Effector CD4-positive, alpha-beta T cell (primary cell): Measurements from ENCODE around the gene CD79B.

Experiments used
- DNase-seq: peaks from one replicate; pipeline ENCODE4 v3.0.0-alpha.2; 2020

Gene CD79B

DNA sequence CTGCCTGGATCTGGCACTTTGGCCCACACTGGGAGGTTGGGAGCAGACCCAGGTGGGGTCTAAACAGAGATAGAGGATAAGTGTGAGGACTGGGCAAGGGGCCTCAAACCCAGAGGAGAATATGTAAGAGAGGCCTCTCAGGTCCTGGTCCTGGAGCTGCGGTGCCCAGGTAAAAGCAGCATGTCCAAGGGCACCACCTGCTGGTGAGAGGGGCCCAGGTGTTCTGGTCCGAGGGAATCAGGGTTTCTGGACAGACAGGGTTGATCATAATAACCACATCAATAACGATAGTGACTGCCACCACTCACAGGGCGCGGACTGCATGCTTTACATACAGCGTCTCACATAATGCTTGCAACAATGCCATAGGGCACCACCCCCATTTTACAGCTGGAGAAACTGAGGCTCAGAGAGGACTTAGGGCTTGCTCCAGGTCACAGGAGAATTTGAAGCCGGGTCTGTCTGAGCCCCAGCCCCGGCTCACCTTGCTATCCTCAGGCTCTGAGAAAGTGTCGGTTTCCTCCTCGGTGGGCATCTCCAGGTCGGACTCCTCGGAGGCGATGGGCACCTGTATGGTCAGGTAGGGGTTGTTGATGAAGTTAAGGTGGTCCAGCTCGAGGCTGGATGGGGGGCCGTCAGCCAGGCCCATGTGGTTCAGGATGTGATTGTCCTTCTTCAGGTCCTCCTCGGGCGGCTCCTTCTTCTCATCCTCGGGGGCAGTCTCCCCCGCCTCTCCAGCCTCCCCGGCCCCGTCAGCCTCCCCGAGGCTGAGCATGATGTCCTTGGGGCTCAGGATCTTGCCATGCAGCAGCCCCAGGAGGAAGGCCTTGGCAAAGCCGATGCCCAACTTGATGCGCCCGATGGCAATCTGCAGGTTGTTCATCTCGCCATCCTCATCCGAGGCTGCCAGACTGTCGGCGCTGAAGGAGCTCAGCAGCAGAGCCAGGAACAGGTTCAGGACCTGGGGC is 19.1 kb upstream of the CD79B start:
- no peak for DNase-seq

DNA sequence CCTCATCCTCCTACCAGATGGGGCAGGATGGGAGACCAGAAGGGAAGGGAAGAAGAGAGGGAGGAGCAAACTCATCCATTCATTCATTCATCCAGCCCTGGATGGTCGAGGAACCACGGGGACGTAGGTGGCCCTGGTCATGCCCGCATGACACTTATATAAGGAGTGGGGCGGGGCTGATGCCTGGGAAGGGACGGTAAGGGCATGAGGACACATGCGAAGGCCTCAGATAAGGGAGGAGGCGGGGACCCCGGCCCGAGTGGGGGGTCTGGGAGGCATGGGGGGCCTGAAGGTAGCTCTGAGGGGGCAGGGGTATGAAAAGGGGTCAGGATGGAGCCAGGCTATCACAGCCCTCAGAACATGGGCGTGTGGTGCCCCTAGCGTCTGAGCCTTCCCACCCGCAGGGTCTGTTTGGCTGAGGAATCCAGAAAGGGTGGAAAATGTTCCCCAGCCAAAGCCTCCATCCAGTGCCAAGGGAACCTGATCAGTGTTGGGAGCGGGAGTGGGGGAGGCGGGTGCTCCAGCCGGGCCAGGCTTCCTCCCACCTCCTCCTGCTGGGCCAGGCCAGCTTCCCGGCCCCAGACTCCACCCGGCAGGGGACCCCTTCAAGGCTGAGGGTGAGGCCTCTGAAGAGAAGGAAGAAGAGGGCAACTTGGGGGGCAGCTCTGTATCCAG is 17.6 kb upstream of the CD79B start:
- no peak for DNase-seq

DNA sequence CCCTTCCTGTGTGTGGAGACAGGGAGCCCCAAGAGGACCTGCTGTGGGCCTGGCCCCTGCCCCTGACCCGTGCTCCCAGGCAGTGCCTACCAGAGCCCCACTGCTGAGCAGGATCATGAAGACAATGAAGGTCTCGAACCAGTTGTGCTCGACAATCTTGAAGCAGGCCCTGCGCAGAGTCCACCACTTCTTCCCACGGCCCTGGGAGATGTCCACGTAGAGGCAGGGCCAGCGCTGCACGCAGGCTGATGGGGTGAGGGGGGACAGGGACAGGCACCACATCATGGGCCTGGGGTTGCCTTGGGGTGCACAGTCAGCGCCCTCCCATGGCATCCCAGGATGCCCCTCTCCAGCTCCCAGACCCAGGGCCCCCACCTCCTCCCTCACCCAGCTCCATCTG is 16.4 kb upstream of the CD79B start:
- no peak for DNase-seq

DNA sequence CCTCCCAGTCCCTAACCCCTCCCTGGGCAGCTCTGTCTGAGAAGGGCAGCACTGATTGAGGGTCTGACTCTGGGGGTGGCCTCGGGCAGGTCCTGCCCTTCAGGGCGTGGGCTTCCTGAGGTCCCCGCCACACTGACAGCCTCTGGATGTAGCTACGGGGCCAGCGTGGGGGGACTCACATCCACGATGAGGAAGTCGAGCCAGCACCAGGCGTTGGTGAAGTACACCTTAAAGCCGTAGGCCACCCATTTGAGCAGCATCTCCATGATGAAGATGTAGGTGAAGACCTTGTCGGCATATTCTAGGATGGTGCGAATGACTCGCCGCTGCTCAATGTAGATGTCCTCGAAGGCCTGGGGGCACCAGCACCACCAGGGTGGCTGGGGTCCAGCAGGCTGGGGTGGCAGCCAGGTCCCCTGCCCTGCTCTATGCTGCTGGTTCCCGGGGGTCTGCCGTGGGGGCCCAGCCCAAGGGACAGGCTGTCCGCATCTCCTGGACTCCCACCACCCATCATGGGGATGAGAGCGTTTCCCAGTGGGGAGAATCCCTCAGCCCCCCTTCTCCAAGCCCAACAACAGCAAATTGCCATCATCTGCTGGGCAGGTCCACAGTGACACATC is 15.7 kb upstream of the CD79B start:
- no peak for DNase-seq

DNA sequence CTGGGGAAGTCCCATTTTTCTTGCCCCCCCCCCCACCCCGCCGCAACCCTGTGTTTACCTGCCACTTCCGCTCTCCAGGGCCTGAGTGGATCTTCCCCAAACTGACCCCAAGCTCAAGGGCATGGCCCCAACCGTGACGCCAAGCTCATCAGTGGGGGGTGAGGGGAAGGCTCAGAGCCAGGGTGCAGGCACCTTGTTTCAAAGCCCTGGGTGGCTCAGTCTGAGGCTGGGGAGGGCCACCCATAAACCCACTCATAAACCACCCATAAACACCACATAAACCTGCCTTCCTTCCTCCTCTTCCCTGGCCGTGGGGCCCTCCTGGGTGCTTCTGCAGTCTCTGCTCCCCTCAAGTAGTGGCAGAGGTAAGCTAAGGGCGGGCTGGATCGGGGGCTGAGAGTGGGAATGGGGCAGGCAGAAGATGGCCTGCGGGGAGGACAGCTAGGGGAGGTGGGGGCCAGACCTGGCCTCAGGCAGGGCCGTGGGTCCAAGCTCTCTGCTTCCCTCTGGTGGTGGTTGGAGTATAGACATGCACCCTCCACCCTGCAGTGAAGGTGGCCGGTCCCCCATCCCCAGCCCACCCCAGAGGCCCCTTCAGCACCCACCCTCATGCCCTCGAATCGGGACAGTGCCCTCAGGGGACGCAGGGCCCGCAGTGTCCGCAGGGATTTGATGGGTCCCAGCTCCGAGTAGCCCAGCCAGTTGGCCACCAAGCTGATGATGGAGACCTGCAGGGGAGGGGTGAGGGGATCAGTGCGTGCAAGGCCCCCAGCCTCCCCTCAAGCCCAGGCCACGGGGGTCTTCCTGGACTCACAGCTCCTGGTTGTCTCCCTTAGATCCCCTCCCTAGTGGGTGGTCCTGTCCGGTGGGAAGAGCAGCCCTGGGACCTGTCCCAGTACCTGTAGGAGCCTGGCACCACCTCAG is 14.6 kb upstream of the CD79B start:
- DNase-seq: peak; percentile 52

DNA sequence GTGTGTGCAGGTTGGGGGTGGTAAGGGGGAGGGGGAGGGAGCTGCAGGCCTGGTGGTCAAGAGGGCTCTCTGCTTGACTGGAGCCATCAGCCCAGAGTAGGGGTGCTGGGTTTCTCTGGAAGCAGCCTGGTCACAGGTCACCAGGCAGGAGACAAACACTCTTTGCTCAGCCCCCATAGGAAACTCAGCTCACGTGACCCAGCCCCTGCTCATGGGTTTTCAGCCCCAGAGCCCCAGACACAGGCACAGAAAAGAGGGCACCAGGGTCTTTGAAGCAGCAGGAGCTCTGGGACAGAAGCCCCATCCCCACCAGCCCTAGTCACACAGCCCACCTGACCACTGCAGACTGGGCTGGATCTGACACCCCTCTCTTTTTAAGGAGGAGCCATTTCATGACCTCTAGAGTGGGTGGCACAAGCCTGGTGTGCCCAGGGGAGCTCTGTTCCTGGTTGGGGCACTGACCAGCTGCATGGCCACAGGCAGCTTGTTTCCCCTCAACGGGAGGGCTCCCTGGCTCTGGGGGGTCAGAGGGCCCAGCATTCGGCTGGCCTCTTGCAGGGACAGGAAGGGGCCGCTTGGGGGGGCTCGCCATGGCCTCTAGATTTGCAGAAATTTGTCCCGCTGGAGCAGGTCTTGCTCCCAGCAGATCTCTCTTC is 13.8 kb upstream of the CD79B start:
- no peak for DNase-seq

DNA sequence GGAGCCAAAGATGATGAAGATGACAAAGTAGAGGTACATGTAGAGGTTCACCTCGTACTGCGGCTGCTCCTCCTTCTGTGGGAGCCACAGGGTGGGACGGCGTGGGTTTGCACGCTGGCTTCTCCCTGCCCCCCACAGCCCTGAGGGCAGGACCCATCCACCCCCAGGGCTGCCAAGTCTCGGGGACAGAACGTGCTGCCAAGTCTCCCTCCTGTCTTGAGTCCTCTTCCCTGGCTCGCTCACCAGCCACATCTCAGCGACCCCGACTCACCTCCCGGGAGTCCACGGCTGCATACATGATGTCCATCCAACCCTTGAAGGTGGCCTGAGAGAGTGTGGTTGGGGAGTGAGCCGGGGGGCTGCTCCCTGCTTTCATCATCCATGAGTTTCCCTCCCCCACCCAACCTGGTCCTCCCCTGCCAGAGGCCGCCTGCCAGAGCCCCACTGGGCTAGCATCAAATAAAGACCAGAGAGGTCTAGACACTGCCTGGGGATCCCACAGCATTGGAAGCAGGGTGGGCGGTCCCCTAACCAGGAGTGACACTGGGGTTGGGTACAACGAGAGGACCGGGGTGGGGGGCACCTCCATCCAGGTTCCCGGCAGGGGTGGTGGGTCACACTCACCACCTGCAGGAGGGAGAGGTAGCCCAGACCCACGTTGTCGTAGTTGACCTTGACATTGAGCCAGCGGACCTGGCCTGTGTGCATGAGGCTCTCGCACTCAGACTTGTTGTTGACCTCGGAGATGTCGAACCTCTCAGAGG is 12.8 kb upstream of the CD79B start:
- DNase-seq: no peak

DNA sequence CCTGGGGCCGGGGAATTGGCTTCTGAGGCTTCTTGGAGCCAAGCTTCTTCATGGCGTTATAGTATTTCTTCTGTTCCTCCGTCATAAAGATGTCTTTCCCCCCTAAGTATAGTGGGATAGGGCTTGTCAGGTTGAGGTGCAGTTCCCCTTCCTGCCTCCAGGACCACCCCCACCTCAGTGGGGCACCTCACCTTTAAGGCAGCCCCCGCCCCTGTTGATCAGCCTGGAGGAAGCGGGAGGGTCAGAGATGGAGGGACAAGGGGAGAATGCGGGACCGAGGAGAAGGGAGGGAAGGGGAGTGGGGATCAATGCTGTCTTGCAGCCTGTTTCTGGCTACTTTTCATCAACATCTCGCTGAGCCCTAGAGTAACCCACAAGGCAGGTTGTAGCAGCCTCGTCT is 11.6 kb upstream of the CD79B start:
- DNase-seq: no peak

DNA sequence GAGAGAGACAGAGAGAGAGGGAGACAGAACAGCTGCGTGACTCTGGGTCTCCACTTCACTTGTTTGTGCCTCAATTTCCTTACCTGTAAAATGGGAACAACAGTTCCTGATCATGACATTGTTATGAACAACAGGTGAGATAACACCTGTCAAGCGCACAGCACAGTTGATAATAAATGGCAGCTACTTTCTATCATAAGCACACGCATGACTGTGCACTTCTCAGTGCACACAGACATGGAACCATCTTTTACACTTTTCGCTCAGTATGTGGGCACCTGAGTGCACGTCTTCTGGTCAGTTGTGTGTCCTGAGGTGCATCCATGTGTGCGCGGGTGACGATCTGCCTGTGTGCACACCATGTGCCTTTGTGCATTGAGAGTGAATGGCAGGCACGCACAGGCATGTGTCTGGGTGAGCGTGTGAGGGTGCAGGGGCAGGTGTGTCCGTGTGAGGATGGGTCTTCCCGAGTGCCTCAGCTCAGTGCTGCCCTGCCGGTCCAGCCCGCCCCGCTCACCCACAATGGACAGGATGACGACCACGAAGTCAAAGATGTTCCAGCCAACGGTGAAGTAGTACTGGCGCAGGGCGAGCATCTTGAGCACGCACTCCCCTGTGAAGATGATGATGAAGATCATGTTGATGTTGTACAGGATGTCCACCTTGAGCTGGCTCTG is 10.3 kb upstream of the CD79B start:
- no peak for DNase-seq

DNA sequence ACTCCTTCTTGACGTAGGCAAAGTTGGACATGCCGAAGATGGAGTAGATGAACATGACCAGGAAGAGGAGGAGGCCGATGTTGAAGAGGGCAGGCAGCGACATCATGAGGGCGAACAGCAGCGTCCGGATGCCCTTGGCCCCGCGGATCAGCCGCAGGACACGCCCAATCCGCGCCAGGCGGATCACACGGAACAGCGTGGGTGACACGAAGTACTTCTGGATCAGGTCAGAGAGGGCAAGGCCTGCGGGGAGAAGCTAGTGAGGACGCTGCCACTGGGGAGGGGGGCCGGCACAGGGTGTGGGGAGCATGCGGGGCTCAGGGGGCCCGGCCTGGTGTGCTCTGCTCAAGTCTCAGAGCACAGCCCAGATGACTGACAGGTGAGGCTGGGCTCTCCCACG is 9.6 kb upstream of the CD79B start:
- no peak for DNase-seq

DNA sequence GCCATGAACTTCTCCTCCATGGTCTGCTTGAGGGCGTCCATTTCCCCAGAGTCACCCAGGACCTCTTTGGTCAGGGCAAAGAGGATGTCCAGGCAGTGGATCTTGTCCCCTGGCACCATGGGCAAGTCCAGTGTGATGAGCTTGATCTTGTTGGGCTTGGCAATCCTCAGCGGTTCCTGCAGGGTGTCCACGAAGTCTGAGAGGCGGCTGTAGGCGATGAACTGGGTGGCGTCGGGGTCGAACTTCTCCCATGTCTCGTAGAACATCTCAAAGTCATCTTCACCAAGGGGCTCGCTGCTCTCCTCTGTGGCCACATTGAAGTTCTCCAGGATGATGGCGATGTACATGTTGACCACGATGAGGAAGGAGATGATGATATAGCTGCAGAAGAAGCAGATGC is 9.0 kb upstream of the CD79B start:
- no peak for DNase-seq

DNA sequence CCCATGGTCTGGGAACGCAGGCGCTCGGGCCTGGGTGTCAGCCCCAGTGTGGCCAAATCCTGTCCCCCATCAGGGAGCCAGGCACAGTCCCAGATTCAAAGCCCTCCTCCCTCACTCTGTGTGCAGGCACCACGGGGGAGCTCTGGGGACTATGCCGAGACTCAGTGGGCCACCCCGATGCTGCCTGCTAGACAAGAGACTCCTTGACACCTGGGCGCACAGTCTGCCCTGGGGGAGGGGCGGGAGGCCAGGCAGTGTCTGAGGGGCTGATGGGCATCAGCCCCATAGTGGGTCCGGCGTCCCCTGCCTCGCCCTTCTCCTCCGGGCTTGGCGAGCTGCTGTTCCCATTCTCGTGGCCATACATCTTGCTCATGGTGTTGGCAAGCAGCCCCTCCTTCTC is 8.5 kb upstream of the CD79B start:
- DNase-seq: no peak

DNA sequence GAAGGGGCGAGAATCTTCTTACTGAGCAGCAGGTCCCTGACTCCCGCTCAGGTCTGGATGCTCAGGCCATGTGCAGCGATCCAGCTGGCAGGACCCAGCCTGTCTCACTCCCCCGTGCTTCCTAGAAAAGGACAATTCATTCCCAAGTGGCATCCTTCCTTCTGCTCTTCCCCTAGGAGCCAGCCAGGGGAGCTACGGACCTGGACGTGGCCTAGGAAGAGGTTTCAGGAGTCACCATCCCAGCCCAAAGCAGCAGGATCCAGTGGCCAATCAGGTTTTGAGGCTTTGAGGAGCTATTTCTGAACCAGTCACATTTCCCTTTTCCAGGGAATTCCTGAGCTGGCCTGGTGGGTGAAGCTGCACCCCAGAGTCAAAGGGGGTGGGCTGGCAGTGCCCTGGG is 7.8 kb upstream of the CD79B start:
- DNase-seq: no peak

DNA sequence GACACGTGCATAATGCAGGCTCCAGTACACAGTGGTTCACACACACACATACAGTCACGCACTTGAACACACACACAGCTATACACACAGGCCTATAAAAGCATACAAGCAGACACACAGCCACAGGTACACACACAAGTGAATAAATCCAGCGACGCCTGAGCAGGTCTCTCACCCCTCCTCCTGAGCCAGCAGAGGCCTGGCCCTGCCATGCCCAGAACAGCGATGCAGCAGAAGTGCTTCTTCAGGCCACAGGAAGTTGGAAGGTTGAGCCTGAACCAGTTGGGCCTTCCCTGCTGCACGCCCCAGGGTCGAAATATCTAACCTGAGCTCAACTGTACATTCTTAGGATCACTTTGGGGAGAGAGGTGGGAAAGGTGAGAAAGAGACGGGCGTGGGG is 7.3 kb upstream of the CD79B start:
- DNase-seq: no peak

DNA sequence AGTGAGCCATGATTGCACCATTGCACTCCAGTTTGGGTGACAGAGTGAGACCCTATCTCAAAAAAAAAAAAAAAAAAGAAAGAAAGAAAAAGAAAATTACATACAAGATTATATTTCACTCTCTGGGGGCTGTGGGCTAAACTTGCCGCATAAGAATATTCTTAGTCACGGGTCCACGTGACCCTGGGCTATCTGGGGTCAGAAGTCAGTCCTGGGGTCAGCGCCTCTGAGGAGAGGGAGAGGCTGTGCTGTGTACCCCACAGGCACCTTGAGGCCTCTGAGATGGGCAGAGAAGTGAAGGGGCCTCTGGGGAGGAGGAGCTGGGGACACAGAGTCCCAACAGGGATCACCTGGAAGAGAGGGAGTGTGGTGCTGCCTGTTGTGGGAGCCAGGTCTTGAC is 5.8 kb upstream of the CD79B start:
- DNase-seq: no peak

DNA sequence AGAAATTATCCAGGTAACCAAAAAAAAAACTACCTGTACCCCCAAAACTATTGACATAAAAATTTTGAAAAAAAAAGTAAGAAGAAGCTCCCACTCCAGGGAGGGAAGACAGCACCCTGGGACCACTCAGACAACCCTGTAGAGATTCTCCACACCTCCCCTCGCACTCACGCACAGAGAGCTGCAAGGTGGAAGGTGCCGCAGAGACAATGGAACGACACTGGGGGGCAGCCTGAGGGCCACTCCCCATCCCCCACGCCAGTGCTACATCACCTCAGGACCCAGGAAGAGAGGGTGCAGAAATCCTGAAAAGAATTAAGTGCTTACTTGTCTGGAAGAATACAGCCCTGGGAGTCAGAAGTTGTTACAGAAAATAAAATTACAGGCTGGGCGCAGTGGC is 5.2 kb upstream of the CD79B start:
- no peak for DNase-seq

DNA sequence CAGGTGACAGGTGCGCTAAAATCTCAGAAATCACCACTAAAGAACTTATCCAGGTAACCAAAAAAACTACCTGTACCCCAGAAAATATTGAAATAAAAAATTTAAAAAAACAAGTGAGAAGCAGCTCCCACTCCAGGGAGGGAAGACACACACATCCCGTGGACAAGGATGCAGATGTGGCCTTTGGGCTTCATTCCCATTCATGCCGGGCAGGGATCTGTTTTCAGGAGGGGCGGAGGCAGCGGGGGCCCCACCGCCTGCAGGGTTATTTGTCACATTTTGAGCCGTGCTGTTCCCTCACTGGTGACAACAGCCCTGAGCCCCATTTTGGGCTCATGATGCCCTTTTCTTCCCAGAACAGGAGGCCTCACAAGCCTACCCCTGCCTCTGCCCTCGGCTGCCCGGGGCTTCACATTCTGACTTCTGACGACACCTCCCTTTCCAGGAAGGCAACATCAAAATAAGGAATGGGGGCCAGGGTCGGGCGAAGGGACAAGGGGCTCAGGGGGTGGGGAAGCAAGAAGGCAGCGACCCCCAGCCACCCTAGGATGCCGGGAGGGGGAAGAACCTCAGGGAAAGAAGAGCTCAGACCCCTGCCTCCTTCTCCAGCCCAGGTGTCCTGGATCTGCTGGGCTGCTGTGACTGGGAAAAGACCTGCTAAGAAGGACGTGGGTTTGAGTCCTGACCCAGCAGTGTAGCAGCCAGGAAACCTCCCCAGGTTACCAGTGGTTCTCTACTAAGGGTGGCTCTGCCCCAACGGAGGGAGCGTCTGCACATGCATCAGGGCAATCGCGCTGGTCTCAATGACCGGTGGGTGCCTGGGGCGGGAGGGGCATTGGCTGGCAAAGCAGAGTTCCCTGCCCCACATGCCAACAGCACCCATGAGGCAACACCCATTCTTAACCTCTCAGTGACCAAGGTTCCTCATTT is 2.3 kb upstream of the CD79B start:
- DNase-seq: no peak

DNA sequence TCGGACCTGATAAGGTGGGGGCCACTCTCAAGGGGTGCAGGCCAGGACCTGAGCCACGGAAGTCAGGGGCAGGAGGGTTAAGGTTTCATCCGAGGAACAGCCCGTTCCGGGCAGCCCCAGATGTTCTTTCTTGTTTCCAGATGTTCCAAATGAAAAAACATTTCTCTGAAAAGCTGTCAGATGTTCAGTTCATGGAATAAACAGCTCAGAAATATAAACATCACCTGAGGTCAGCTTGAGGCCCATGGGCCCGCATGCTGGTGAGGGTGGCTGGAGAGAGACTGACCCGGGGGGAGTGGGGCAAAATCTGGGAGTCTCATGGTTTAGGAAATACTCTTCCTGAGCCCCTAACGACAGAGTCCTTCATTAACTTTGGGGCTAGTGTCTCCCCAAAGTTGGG is 1.5 kb upstream of the CD79B start:
- no peak for DNase-seq

DNA sequence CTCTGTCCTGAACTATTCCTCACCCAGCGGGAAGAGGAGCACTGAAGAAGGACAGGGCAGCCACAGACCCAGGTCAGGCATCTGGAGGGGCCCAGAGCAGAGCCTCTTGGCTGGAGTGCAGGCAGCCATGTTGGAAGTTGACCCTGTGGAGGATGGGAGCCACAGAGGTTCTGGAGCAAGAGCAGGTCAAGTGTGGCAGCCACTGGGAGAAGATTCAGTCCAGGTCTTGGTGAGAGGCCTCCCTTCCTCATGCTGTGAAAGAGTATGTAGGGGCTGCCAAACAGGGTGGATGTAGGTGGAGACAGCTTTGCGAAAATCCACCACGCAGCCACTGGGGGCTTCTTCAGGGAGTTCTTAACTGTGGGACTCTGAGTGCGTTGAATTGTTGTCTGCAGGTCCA is 590 bp upstream of the CD79B start:
- DNase-seq: no peak
